D721Med (cell line): Measurements from ENCODE around the gene TTC7B.

Source experiments
- DNase-seq: peaks from one replicate; pipeline ENCODE4 v3.0.0; 2011; ENCODE audit warnings: low spot score; ENCODE audit not compliant: insufficient read length
- FAIRE-seq: peaks from 2 replicates; lab custom pipeline; 2011; peaks lifted over from hg19 to GRCh38; lab: Jason Lieb, UNC
- CTCF ChIP-seq: IDR thresholded peaks from 2 replicates; pipeline ENCODE4 v1.5.1; 2012; ENCODE audit warnings: mild to moderate bottlenecking, control low read depth; ENCODE audit not compliant: insufficient read depth; ENCODE audit errors: missing control alignments

TTC7B gene

DNA sequence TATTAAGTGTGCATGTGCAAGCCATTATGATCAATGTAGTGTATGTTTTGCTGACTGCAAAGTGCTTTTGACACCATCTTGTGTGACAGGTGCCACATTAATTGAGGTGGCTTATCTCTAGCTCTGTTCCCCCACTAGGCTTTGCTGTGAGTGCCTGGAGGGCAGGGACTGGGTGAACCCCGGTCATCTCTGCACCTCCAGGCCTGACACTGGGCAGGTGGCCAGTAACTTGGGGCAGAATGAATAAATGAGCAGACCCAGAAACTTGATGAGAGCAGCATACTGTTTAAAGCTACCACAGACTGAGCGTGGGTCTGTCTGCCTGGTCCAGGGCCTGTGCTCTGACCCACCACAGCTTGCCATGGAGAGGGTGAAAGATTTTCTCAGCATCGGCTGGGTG lies 267.8 kb downstream of the TTC7B start:
- FAIRE-seq (no peak), DNase-seq (no peak)
- TF ChIP-seq CTCF = no peak

DNA sequence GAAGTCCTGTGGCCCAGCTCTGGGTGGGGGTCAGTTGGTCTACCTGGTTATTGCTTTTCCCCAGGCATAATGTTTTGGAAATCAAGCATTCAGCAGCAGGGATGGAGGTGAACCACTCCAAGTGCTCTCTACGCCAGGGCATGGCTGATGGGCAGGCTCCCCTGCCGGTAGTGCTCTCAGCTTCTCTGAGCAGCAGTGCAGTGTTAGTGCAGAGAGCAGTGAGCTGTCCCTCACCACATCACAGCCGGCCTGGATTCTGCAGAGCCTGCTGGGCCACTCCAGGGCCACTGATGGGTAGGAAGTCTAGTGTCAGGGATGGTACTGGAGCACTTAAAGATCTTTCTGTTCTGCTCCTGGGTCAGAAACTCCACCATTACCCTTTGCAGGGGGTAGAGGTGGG lies 268.3 kb downstream of the TTC7B start:
- DNase-seq (no peak), FAIRE-seq (no peak)
- TF ChIP-seq CTCF = no peak

GRCh38 chr14:90547250-90547649 lies 269.0 kb downstream of the TTC7B start:
- DNase-seq = no peak
- FAIRE-seq = no peak

DNA sequence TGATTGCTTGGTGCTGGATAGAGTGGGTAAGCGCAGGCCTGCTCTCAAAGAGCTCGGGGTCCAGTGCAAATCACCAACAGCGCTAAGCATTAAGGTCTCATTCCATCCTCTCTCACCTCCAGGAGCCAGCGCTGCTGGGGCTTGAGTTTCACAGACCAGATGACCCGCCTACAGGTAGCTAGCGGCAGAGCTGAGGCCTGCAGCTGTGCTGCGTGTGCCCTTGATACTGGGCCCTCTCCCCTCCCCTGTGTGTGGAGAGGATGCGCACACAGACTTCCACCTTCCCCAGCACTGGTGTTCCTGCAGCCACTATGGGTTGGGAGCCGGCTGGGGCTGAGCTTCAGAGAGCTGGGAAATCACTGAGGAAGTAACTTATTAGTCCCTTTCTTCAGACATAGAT lies 269.5 kb downstream of the TTC7B start:
- TF ChIP-seq CTCF = no peak
- DNase-seq (no peak), FAIRE-seq (no peak)

More at GRCh38 chr14:90547250-90547649, 269.0 kb downstream of the TTC7B start:
- no peak for TF ChIP-seq CTCF

GRCh38 chr14:90545966-90546751 lies 270.1 kb downstream of the TTC7B start:
- DNase-seq (no peak), FAIRE-seq (no peak)
- no peak for TF ChIP-seq CTCF

DNA sequence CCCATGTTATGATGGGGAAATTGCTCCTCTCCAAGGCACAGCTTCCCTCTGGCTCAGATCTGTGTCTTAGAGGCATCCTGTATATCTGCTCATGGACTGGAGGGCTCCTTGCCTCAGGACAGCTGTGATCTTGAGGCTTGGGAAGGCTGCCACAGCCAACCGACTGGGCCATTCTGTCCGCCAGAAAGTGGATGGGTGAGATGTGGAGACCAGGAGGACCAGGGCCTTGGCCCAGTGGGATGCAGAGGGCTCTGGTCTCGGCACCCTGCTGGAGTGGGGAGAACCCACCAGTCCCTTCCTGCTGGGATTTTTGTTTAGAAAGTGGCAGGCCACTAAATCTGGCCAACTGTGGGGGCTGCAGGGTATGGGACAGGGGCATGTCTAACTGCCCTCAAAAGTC lies 270.8 kb downstream of the TTC7B start:
- FAIRE-seq (no peak), DNase-seq (no peak)
- no peak for TF ChIP-seq CTCF

DNA sequence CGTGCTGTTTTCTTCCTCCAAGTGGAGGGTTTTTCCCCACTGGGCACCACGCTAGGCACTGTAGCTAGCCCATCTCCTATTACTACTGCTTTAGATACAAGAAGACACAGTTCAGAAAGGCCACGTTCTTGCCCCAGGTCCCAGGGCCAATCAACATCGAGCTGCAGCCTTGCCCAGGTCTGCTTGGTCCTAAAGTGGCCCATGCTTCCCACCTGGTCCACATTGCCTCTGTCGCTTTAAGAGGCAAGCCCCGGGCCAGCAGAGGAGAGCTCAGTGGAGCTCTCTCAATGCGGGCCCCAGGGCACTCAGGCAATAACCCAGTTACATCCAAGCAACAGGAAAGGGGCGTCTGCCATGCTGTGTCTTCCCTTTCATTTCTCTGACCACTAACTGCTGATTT lies 271.3 kb downstream of the TTC7B start:
- no peak for FAIRE-seq
- no peak for DNase-seq
- no peak for TF ChIP-seq CTCF
